ENCODE results near the gene MDN1.

MDN1 gene

DNA sequence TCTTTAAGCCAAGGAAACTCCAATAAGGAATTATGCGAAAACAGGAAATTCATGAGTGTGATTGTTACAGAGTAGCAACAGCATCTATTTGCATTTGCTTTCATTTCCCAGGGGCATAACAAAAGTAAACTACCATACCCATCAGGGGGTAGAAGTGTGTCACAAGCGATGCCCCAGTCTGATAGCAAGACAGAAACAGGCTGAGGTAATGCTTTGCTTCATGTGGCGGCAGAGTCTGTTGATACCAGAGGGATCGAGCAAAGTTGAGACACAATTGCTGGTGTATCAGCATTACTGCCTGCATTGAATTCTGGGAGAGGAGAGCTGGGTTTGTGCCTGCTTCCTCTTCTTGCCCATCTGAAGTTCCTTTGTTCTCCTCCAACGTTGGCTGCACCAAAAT, 129.9 kb downstream of the MDN1 start:
- DNase-seq = no peak

DNA sequence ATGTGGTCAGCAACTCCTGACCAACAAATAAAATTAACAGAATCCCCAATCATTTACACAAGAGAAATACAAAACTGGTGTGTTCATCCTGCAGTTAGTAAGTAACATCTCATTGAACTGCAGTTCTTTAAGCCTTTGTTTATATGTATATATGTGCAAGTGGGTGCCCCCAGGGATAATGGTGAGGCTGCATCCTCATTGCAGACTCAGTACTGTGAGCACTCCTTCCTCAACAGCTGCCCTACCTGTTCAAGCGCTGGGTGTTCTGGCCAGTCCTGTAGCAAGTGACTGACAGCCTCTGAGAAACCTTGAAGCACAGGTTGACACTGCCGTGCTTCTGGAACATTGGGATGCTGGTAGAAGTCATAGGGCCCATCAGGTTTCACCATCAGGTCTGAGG, 131.3 kb downstream of the MDN1 start:
- no peak for DNase-seq

DNA sequence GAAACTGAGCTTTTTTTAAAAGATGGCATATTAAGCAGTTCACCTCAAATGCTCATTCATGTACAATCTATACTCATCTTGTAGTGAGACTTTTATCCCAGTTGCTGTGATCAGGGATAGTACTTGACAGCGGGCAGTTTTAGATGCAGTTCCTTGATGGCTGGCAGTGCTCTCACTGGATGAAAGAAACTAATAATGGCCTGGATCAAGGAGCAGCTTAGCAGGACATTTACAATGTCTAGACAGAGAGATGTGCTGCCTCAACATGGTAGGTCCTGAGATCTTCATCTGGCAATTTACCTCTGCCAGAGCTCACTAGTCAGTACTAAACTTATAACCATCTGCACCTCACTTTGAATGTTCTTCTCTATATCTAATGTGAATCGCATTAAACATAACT, 134.3 kb downstream of the MDN1 start:
- no peak for DNase-seq

DNA sequence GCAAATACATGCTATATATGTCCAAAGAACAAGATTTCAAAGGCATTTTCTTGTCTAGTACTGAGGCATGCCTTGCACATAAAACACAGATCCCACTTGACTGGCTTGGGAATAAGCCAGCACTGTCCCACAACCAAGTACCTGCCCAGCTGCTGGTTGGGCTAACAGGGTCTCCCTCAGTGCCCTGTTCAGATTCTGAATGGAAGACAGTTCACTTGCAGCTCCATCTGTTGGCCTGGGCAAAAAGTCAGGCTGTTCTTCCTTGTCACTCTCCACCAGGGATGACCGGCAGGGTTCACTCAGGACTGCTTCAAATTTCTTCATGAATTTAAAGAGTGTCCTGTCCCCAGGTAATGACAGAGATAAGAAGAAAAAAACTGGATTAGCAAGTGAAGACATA, 136.6 kb downstream of the MDN1 start:
- no peak for DNase-seq

DNA sequence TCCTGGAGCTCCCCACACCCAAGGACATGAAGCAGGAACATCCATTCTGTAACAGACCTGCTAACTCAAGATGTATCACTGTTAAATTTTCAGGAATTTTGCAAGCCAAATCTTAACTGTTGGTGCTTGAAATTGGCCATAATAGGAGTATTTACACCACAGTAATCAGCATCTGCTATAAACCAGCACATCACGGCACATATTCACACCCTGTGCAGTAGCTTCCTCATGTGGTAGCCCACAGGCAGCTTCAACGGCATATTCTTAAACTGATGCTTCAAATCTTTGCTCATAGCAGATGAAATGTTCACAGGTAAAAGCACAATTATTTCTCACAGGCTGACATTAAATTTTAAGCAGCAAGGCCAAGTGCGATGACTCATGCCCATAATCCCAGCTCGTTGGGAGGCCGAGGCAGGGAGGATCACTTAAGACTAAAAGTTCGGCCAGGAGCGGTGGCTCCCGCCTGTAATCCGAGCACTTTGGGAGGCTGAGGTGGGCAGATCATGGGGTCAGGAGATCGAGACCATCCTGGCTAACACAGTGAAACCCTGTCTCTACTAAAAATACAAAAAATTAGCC, 137.5 kb downstream of the MDN1 start:
- DNase-seq = no peak

DNA sequence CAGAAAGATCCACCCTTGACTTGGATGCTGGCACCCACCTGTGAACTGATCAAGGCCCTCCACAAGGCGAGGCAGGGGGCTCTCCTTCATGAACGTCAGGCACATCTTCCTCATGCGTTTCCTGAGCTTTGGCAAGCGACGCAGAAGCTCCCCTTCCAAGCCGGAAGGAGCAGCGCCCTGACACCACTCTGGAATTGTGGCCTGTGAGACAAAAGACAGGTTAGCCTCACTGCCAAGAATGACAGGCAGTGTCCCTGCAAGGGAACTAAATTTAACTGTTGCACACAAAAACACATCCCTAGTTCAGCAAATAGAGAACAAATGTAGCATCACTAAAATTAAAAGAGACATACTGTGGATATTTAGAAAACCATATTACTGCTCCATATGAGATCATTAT, 139.0 kb downstream of the MDN1 start:
- DNase-seq = no peak

DNA sequence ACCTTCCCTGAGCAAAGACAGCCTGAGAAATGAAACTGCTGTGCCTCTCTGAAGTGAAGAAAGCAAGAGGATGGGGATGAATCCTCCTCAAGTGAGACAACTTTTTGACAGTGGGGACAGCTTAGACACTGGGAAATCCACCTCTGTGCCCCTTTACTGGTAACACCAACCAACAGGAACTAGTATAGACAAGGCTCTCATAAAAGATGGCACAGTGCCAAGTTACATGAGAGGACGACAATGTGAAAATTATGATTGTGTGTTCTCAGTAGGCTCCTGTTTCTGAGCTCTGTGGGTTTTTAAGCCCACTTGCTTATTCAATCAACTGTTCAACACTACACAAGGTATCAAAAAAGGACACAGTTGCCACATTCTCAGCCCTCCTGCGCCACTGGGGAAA, 139.4 kb downstream of the MDN1 start:
- DNase-seq = no peak

DNA sequence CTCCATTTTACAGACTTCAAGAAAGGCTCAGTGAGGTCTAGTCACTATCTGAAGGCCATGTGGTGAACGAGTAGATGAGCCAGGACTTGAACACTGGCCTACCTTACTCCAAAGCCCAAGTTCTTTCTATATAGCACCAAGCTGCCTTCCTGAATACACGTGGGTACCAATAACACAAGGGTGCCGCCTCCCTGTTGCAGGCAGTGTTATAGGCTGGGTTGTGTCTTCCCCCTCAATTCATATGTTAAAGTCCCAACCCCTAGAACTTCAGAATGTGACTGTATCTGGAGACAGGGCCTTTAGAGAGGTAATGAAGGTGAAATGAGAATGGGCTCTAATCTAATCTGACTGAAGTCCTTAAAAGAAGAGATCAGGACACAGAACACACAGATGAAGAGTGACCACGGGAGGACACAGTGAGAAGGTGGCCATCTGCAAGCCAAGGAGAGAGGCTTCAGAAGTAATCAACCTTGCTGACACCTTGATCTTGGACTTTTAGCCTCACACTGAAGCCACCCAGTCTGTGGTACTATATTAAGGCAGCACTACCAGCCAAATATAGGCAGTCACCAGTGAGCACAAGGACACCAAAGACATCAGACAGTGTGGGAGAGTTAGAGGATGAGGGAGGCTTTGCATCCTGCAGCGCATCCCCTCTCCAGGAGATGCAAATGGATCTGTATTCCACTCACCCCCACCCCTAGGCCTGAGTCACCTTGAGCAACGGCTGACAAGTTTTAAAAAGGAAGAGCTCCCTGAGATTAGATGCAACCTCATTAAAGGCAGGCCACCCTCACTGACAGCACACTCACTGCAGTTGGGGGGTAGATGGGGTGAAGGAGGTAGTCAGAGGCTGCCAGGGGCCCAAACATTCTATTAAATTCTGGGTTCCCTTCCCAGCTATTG, 140.1 kb downstream of the MDN1 start:
- no peak for DNase-seq

DNA sequence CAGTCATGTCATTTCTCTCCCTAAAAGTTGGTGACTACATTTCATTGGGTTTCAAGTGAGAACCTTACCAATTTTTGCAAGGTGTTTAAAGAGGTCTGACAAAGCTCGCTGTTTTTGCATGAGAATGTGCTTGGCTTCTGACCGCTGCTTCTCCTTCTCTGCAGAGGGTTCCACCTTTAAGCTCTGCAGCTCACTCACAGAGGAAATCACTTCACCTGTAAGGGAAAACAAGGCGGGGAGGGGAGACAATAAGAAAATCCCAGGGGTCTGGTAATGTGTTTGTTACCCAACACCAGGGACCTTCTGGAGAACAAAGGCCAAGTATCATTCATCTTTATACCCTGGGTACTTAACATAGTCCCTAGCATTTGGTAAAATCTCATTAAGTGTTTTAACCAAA, 141.1 kb downstream of the MDN1 start:
- DNase-seq = no peak

DNA sequence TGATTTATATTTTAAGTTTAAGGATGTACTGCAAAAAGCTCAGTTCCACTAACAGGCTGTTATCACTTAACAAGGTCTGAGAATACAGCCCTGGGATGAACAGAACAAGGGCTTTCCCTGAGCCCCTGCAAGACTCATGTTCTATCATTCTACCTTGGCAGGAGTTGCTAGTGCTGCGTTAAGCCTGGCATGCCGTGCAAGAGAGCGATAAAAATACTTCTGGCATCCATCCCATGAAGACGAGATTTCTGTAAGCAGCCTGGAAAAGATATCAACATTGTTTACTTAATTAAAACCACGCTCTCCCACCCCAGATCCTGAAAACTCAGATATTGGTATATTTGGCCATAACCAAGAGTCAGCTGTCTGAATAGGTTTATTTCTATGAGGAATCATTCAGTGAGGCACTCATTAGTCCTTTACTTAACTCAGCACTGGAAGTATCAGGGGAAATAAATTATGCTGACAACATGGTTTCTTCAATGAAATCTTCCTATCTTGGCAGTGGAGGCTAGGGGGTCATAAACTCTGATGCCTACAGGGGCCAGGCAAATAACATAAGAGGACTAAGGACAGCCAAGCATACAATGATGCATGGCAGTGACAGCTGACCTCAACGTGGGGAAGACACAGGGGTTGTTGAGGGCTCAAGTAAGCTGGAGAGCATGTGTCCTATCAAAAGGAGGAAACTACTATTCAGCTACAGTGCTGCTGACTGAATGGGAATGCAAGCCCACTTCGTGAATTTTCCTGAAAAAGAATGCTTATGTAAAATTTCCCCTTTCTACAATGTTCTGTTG, 143.4 kb downstream of the MDN1 start:
- no peak for DNase-seq

DNA sequence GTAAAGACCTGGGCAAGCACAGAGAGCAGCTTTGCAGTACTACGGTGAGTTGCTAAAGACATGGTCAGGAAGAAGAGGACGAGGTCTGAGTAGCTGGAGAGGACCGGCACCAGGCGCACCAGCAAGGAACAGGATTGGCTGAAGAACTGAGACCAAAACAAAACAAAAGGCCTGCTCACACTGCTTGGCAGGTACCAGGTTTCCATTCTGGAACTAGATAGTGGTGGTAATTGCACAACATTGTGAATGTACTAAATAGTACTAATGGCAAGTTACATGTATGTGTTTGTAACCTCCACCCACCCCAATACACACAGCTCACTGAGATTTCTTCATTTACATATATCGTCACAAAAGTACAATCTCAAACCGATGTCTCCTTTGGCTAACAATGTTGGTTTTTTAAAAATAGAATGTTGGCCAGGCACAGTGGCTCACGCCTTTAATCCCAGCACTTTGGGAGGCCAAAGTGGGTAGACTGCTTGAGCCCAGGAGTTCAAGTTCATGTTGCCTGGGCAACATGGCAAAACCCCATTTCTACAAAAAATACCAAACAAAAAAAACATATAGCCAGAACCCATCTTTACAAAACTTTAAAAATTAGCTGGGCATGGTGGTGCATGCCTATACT, 148.5 kb downstream of the MDN1 start:
- no peak for DNase-seq

DNA sequence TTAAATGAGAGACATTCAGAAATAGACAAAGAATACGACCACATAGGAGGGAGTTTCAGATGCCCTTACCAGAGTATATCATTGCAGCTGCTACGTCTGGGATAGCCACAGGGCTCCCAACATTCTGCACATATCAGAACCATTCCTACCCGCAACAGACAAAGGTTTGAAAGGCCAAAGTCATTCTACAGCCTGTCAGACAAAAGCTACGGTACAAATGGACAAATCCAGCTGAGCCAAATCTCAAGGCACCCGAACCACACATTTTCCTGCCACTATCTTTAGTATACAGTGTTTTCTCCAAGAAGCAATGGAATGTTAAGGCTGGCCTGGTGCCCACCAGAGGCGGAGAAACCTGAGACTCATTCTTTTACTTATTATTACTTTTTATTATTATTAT, 150.6 kb downstream of the MDN1 start:
- no peak for DNase-seq

DNA sequence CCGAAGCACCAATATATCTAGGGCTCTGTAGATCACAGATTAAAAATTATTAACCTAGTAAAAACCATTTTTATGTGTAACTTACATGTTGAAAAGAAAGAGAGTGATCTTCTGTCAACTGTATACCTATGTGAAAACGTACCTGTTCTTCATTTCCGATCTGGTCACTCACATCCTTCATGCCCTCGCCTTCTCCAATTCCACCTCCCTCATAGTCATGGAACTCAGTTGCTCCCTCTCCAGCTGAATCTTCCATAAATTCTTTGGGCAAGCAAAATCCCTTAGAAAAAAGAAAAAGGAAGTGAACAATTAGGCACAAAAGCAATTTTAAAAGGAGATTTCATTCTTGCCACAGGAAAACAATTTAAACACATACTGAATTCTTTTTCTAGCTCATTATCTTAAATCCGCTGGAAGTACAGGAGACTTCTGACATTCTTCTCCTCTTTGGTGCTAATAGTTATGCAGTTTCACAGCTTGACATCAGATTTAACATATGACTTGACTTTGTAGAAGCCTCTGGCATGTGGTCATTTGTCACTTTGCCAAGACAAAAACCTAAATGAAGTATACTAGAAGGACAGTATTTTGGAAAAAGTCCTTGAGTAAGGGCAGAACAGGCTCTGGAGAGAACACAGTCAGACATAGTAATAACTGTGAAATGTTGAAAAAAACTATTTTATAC, 151.6 kb downstream of the MDN1 start:
- DNase-seq = no peak

DNA sequence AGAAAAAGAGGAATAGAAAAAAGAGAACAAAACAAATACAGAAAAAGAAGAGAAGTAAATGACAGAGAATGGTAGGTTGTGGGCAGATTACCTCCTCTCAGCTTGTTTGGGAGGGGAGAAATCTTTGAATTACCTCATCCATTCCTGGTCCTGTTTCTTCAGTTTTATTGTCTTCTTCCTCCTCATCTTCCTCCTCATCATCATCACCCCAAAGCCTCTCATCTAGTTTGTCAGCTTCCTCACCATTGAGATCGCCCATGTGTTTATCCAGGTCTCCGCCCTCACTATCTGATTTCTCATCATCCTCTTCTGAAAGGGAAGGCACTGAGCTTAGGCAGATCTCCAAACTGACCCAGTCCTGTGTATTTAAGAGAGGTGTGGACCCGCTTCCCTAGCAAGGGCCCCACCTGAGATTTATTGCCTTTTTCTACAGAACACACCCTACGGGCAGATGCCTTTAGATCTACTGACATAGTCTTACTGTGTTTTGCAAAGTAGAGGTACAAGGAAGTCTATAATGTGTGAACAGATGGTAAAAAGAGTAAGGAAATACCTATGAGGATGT, 156.9 kb downstream of the MDN1 start:
- DNase-seq = no peak

DNA sequence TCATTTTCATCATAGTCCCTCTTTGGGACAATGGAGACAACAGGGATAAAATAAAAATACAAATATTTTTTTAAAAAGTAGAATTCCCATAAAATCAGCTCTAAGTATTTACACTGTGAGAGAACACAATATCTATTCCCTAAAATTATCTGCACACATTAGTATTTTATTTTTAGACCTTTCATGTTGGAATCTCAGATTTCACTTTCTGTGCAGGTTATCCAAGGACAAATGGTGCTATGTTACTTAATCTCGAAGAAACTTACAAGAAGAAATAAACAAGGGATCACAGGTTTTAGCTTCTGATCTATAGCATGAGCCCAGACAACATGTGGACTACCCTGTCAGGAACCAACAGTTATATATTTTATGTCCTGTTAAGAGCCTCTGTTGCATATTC, 158.0 kb downstream of the MDN1 start:
- no peak for DNase-seq

DNA sequence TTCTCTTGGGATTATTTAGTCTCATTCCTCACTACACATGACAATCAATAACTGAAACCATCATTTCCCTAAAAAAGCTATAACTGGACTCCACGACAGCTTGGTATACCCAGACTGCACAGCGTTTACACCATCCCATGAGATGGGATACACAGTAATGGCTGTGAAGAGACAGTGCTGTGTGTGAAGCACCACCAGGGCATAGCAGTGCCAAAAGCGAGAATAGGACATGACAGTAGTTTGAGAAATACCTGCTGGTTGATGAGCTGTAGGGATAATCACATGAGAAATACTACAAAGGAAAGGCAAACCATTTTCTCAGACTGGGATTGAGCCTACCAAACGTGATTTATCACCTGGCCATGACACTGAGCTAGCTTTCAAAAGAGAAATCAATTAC, 158.6 kb downstream of the MDN1 start:
- DNase-seq = no peak

DNA sequence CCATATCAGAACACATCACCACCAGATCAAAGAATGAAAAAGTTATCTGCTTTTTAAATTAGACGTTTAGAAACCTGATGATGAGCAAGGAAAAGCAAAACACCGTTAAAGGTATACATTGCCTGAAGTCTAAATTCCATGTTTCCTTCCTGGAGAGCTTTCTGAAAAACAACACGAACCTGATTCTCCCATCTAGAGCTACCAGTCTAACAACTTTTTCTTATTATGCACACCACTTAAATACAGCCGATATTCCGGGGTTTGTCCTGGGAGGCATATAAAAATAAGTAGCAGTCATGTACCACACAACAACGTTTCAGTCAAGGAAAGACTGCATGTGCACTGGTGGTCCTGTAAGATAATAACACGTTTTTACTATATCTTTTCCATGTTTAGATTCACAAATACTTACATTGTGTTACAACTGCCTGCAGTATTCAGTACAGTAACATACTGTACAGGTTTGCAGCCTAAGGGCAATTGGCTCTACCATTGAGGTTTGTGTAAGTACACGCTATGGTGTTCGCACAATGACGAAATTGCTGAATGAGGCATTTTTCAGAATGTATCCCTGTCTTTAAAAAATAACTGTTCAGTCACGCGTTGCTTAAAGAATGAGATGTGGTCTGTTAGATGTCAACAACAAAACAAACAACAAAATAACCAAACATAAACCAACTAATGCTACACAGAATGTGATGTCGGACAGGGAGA, 162.0 kb downstream of the MDN1 start:
- no peak for DNase-seq

DNA sequence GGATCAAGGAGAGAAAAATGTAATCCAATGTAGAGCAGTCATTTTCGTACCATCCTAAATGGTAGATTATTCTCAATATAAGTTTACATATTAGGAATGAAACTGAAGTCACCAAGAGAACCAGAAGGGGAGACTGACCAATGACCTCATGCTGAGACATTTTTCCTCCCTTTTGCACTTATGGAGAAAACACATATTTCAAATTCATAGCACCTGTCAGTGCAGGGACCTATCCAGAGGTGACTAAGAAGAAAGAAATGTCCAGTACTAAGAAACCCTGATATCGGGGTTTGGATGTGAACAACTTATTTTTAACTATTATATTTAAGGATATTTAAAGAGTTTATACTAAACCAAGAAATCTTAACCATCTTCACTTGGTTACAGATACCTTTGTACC, 164.5 kb downstream of the MDN1 start:
- DNase-seq = no peak

DNA sequence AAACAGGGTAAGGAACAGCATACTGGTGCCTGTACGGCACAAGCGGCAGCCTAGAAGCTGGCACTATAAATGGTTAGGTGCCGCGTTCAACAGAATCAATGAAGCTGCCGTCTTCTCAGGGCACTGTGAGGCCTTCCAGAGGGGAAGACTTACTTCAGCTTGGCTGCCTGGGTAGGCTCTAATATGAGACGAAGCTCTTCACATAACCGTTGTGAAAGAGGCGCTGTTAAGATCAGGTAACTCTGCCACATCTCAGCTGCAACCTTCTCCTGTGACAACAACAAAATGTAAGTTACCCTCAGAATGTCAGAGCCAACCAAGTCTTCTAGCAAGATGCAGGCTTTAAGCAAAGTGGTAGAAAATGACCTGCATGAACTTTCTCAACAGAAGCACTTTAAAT, 169.0 kb downstream of the MDN1 start:
- no peak for DNase-seq

DNA sequence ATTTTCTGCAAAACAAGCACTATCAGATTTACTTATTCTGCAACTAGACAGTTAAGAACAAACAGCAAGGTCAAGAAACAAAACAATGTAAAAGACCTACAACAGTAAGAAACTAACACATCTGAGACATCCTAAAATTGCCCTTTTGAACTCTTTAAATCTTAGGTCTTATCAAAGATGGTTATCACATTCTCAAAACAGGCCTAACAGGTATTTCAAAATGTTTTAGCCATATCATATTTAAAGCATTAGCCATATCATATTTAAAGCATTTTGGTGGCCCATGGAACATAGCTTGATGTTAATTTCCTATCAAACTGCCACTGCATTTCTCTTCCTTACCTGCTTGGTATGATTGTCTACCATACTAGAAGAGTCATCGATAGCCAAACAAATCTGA, 169.9 kb downstream of the MDN1 start:
- DNase-seq = no peak

DNA sequence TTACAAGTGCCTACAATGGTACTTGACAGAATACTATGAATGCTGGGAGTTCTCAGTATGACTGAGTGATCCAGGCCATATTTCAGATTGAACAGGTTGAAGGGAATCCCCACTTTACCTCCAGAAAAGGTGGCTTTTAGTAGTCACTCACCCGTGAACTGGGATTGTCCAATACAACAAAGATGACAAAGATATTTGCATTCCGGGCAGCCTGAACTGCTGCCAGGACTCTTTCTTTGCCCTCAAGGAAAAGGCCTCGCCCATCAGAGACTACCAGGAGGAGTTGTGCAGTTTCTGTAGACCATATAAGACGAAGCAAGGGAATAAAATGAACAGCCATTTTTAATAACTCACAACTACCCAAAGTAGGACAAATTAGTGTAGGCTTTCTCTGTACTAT, 174.7 kb downstream of the MDN1 start:
- no peak for DNase-seq

DNA sequence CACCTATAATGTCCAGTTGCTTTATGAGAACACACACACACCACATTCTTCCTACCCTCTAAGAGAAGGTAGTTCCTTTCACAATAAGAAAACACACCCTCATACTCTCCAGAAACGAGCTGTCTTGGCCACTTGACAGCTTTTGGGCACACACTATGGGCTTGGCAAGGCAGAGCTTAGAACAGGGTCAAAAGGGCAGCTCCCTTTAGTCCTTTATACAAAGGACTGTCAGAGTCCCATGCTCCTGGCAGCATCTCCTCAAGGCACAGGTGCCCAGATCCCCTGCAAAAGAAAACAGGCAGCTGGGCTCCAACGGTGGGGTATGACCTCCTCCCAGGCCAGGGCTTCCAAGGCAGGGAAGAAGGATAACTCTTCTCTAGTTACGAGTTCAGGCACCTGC, 176.2 kb downstream of the MDN1 start:
- DNase-seq = no peak
